Measurements from ENCODE around the gene ENPEP. TPM values are rescaled to one million over a fixed set of nuclear protein-coding genes. Genes with fewer than 3 reads are reported as not detected.
A peak's percentile ranks its signal among the peaks of the same experiment; 100 is the strongest.

Gene ENPEP
- total RNA-seq, 4 donors from 2014 or later = 2.0 to 6.6 (median 2.4) TPM

DNA sequence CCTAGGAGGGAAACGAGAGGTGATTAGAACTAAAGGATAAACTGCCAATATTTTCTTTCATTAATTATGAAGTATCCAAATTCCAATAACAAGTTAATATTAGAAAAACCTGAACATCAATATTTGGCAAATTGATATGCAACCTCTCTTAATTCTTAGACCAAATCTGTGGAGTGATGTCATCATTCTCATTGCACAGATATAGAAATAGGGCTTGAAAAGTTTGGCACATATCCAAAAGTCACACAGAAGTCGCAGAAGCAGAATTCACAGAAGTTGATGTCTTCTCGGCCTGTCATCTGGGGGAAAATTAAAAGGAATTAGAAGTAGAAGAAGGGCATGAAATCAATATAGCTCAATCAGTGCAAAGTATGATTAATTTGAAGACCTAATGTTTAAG lies 36.9 kb downstream of the ENPEP start:
- no peaks in the 10 kb centered on the region for H3K36me3 ChIP-seq
- no peak for DNase-seq
- intact Hi-C loops (cut with DNase I) = no loop called here
- H3K4me3 ChIP-seq (replicated peaks in 1 of 3) = no peak overlapping the region
- TF ChIP-seq, protein P1, sequence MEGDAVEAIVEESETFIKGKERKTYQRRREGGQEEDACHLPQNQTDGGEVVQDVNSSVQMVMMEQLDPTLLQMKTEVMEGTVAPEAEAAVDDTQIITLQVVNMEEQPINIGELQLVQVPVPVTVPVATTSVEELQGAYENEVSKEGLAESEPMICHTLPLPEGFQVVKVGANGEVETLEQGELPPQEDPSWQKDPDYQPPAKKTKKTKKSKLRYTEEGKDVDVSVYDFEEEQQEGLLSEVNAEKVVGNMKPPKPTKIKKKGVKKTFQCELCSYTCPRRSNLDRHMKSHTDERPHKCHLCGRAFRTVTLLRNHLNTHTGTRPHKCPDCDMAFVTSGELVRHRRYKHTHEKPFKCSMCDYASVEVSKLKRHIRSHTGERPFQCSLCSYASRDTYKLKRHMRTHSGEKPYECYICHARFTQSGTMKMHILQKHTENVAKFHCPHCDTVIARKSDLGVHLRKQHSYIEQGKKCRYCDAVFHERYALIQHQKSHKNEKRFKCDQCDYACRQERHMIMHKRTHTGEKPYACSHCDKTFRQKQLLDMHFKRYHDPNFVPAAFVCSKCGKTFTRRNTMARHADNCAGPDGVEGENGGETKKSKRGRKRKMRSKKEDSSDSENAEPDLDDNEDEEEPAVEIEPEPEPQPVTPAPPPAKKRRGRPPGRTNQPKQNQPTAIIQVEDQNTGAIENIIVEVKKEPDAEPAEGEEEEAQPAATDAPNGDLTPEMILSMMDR (IDR thresholded peaks at IDR 0.05) = no peak
- TF ChIP-seq POLR2A (IDR thresholded peaks at IDR 0.05) = no peak
- no peaks in the 10 kb centered on the region for H3K4me1 ChIP-seq
- H3K9me3 ChIP-seq = no peaks in the 10 kb centered on the region
- H3K27me3 ChIP-seq = no peaks in the 10 kb centered on the region
- 66 to 73% methylated on average over 3 of the region's 3 CpGs for WGBS, 2 donors
- no peak overlapping the region for H3K27ac ChIP-seq

DNA sequence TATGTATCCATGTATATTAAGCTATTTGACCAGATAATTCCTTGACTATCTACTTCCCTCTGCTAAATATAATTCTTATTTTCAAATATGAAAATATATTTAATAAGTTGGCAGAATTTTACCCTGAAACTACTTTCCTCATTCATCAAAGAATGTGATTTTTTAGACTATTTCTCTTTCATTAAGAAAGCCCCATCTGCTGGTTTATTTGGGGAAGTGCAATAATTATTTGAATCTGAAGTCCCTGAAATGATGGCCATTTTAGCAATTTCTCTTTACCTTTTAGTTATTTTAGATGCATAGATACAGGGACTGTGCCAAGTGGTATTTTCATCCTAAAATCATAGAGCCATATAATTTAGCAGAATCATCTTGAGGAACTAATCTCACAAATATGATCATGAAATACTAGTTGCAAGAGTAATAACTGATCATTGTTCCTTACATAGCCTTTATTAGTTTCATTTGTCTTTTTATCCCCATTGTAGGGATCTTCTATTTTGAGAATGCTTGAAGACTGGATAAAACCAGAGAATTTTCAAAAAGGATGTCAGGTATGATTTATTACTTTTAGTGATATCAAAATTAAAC lies 39.0 kb downstream of the ENPEP start:
- Histone ChIP-seq H3K9me3 (no peaks in the 10 kb centered on the region), H3K27me3 (no peaks in the 10 kb centered on the region), H3K27ac (no peak overlapping the region), H3K4me1 (no peaks in the 10 kb centered on the region), H3K4me3 (replicated peaks in 1 of 3) (no peak overlapping the region), H3K36me3 (no peaks in the 10 kb centered on the region)
- no peak for DNase-seq
- intact Hi-C loops (cut with DNase I) = no loop called here
- TF ChIP-seq, protein P1 (IDR thresholded peaks at IDR 0.05) = peak; percentile 35 to 73 (median 58)
- no peak for TF ChIP-seq POLR2A (IDR thresholded peaks at IDR 0.05)

DNA sequence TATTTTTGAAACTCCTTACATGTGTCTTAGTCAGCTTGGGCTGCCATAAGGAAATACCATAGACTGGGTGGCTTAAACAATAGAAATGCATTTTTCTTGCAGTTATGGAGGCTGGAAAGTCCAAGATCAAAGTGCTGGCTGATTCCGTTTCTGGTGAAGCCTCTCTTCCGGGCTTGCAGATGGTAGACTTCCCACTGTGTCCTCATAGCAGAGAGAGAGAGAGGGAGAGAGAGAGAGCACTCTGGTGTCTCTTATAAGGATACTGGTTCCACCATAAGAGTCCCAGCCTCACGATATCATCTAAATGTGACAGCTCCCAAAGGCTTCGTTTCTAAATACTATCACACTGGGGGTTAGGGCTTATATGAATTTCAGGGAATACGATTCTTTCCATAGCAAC lies 39.7 kb downstream of the ENPEP start:
- no peak for DNase-seq
- Histone ChIP-seq H3K9me3 (no peaks in the 10 kb centered on the region), H3K27me3 (no peaks in the 10 kb centered on the region), H3K27ac (no peak overlapping the region), H3K36me3 (no peaks in the 10 kb centered on the region), H3K4me1 (no peaks in the 10 kb centered on the region), H3K4me3 (replicated peaks in 1 of 3) (no peak overlapping the region)
- TF ChIP-seq, protein P1 (IDR thresholded peaks at IDR 0.05) = no peak
- TF ChIP-seq POLR2A (IDR thresholded peaks at IDR 0.05) = no peak
- intact Hi-C loops (cut with DNase I) = no loop called here
- WGBS, 2 donors = 67 to 87% methylated on average over 5 of the region's 5 CpGs

DNA sequence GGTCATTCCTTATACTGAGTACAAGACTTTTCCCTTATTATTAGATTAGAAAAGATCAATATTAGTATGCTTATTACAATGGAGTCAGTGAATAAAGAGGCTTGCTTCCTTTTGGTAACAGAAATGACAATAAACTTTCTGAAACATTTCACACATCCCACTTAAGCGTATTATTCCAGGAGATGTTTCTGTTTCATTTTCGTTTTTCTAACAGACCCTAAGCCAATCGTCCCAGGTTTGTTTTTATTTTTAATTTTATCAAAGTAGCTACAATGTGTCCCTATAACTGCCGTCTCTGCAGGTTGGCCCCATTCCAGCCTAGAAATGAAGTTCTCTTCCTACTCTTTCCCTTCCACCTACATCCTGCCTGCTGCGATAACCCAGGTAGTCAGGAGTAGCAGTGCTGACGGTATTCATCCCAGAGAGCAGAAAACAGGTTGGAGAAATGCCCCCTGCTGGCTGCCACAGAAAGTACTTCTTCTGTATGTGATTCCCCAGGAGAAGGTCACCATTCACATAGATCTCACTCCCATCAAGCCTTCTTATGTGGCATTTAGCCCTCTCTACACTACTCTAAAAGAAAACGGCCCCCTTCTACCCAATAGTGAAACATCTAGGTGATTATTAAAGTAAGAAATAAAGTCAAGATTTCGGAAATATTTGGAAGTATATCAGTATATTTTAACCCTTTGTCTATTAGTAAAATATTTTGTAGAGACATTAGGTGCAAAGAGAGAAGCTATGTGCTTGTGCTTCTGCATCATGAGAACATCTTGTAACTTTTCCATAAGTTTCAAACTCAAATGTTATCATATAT lies 40.4 kb downstream of the ENPEP start:
- 10 to 18% methylated on average over 8 of the region's 8 CpGs for WGBS, 2 donors
- no peaks in the 10 kb centered on the region for H3K36me3 ChIP-seq

More for the DNA sequence above, 40.4 kb downstream of the ENPEP start:
- Histone ChIP-seq H3K27me3 (no peaks in the 10 kb centered on the region), H3K4me1 (no peaks in the 10 kb centered on the region), H3K4me3 (replicated peaks in 1 of 3) (peak overlapping the region in 2 of 3 donors; percentile 16 to 41), H3K27ac (peak overlapping the region in 1 of 3 donors; percentile 58), H3K9me3 (no peaks in the 10 kb centered on the region)
- DNase-seq = peak; percentile 78 to 83
- no peak for TF ChIP-seq POLR2A (IDR thresholded peaks at IDR 0.05)
- TF ChIP-seq, protein P1 (IDR thresholded peaks at IDR 0.05) = peak; percentile 44 to 81 (median 68)
- intact Hi-C loops (cut with DNase I) = no loop called here

Data from thyroid gland (tissue), 4 donors.